ENCODE measurements around the gene NIN.

GRCh38 chr14:50725761-50726160, 105.2 kb downstream of the NIN start:
- TF ChIP-seq POLR2A (IDR thresholded peaks at IDR 0.05; ENCODE audit: low read depth, low read length) (no peak), POLR2AphosphoS5 (IDR thresholded peaks at IDR 0.05; ENCODE audit: low read depth, low read length) (no peak), TAF1 (IDR thresholded peaks at IDR 0.05; ENCODE audit: borderline replicate concordance, low read depth, low read length) (no peak)
